HG03025 (cell line): ENCODE measurements around the gene PRRG3.

ENCODE experiments used
- ATAC-seq: cut with Tn5 transposase; IDR thresholded peaks from one replicate; pipeline ENCODE4 v1.9.1; 2021; ENCODE audit warnings: mild to moderate bottlenecking, moderate library complexity; ENCODE audit not compliant: unreplicated experiment, low FRiP score

Gene PRRG3

DNA sequence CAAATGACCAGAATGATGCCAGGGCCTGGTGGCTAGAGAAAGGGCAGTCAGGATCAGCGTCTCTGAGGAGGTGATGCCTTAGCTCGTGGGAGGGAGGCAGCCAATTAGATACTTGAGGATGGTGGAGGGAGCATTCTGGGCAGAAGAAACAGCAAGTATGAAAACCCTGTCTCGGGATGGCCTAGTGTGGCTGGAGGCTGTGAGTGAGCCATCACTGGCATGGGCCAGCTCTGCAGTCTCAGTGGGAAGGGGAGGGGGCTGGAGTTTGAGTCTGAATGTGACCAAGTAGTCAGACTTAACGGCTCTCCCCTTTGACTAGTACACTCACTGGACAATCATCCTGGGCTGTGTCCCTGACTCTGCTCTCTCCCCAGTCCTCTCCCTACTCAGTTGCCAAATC is 46.3 kb downstream of the PRRG3 start:
- no peak for ATAC-seq

DNA sequence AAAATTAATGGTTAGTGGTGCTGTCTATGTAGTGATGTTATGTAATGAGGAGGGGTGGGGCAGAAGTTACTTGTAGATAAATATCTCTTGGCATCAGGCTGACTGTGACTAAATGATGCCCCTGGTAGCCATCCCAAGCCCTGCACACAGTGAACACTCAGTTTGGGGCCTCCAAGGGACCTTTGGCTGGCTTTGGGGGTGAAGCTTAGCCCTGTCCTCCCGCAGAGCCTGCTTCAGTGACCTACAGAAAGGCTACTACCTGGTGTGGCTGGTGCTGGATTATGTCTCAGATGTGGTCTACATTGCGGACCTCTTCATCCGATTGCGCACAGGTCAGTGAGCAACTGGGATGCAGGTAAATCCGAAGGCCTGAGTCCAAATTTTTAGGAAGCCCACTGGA is 47.1 kb downstream of the PRRG3 start:
- no peak for ATAC-seq

DNA sequence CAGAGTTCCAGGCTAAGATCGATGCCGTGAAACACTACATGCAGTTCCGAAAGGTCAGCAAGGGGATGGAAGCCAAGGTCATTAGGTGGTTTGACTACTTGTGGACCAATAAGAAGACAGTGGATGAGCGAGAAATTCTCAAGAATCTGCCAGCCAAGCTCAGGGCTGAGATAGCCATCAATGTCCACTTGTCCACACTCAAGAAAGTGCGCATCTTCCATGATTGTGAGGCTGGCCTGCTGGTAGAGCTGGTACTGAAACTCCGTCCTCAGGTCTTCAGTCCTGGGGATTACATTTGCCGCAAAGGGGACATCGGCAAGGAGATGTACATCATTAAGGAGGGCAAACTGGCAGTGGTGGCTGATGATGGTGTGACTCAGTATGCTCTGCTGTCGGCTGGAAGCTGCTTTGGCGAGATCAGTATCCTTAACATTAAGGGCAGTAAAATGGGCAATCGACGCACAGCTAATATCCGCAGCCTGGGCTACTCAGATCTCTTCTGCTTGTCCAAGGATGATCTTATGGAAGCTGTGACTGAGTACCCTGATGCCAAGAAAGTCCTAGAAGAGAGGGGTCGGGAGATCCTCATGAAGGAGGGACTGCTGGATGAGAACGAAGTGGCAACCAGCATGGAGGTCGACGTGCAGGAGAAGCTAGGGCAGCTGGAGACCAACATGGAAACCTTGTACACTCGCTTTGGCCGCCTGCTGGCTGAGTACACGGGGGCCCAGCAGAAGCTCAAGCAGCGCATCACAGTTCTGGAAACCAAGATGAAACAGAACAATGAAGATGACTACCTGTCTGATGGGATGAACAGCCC is 48.6 kb downstream of the PRRG3 start:
- ATAC-seq = no peak

DNA sequence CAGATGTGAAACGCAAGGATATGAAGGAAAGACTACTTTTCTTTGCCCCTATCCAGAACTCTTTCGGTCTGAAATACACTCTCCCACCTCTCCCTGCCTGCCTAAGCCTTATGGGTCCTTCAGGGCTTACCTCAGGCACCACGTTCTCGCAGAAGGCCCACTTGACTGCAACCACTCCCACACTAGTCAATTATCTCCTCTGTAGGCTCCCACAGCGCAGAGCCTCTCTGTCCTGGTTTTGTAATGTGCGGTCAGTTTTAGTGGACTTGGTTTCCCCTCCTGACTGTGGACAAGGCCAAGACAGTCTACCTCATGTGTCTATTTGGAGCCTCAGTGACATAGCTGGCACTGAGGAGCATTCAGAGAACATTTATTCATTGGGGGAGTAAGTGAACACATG is 50.4 kb downstream of the PRRG3 start:
- no peak for ATAC-seq

- no peak for ATAC-seq
Measured at GRCh38 chrX:151746502-151746901, 51.2 kb downstream of the PRRG3 start.

GRCh38 chrX:151750511-151750910 is 55.3 kb downstream of the PRRG3 start:
- ATAC-seq = no peak

DNA sequence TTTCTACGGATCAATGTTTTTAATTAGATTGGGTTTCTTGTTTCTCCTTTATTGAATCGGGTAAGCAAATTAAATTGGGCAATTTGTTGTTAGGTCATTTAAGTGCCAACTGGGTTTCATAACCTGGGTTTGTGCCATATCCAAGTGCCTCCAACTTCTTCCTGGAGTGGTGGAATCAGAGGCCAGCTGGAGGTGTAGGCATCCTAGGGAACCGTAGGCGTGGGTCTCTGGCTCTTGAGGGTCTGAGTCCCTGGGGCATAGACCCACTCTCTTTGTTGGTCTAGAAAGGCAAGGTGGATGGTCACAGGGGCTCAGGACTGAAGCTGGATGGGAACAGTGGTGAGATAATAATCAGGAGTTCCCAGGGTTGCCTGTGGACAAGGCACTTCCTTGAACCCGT is 57.6 kb downstream of the PRRG3 start:
- no peak for ATAC-seq

DNA sequence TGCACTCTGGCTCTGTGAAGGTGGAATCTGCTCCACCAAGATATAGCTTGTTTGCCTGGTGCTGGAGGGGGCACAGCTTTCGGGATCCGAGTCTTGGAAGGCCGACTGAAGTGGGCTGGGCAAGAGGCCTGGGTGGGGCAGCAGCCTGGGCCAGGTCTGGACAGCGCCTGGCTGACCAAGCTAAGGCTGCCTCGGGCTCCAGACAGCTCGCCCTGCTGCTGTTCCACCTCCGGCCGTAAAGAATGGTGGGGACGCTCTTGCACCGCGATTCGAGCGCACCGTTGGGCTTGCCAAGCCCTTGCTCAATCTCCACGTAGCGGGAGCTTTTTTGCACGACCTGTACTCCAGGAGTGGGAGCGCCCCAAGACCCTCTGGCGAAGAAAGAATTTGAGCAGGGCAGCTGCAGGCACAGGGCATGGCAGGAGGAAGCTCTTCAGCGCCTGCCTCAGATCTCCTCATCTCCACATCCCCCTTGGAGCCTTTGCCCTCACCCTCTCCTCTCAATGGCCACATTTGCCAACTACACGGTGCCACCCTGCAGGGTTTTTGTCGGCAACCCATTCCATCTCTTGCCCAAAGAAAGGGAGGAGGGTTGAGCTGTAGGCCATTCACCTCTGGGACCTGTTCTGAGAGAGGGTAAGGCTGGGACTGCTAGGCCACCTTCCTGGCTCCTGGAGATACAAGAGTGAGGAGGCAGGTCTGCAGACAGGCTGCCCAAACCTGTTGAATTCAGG is 58.2 kb downstream of the PRRG3 start:
- ATAC-seq = peak; percentile 73

DNA sequence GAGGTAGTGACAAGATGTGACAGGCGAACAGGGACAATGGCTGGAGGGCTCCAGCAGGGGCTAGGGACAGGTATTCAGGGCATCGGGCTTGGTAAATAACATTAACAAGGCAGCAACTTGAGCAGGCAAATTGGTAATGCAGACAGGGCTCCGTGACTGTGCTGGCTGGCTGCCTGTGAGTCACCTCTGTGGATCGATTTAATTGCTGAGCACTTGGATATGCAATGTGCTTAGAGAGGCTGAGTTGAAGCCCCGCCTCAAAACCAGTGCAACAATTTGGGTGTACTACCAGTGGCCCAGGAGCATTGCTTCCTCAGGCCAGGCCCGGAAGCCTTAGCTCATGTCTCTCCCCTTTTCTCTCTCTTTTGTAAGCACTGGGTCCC is 58.8 kb downstream of the PRRG3 start:
- no peak for ATAC-seq

GRCh38 chrX:151754641-151755215 is 59.5 kb downstream of the PRRG3 start:
- ATAC-seq = no peak
